BLaER1 (cell line): ENCODE measurements around the gene NUP214.

ENCODE experiments used
- H3K27ac ChIP-seq: shearing (Covaris generic); formaldehyde crosslinking; 2 replicates; pipeline ENCODE4 v1.8.1; 2022
- H3K27me3 ChIP-seq: shearing (Covaris generic); formaldehyde crosslinking; 2 replicates; pipeline ENCODE4 v1.8.1; 2022
- H3K36me3 ChIP-seq: shearing (Covaris generic); formaldehyde crosslinking; 2 replicates; pipeline ENCODE4 v1.8.1; 2022
- H3K4me1 ChIP-seq: shearing (Covaris generic); formaldehyde crosslinking; 2 replicates; pipeline ENCODE4 v1.8.1; 2022
- H3K4me2 ChIP-seq: shearing (Covaris generic); formaldehyde crosslinking; 2 replicates; pipeline ENCODE4 v1.8.1; 2022
- H3K4me3 ChIP-seq: shearing (Covaris generic); formaldehyde crosslinking; 2 replicates; pipeline ENCODE4 v1.8.1; 2022
- H3K9ac ChIP-seq: shearing (Covaris generic); formaldehyde crosslinking; 2 replicates; pipeline ENCODE4 v1.8.1; 2022
- H3K9me3 ChIP-seq: shearing (Covaris generic); formaldehyde crosslinking; 2 replicates; pipeline ENCODE4 v1.8.1; 2022
- H4K20me1 ChIP-seq: shearing (Covaris generic); formaldehyde crosslinking; 2 replicates; pipeline ENCODE4 v1.8.1; 2022
- Cebpa-rat ChIP-seq: shearing (Covaris generic); IDR thresholded peaks from 2 replicates; pipeline ENCODE4 v1.8.1; 2022

NUP214 gene

DNA sequence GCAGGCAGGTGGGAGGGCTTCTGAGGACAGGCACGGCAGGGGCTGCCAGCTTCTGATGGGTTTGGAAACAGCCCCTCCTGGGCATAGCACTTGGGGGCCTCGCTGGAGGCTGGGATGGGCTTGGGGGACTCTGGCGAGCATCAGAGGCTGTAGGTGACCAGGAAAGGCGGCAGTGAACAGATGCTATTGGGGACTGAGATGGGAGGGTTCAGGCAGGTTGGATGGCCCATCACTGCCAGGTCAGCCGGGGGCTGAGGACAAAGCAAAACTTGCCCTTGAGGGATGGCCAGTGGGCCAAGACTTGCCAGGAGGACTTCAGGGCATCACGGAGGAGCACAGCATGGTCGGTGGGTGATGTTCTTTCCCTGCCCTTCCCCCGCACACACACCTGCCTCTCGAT is 22.4 kb upstream of the NUP214 start:
- Histone ChIP-seq H3K9ac (no peak overlapping the region), H3K4me1 (peaks cover 68% of the 10 kb centered on the region), H3K4me2 (peak overlapping the region; percentile 66), H3K36me3 (no peaks in the 10 kb centered on the region), H3K27ac (no peak overlapping the region), H4K20me1 (no peaks in the 10 kb centered on the region), H3K9me3 (no peaks in the 10 kb centered on the region), H3K27me3 (peaks cover 3% of the 10 kb centered on the region), H3K4me3 (no peak overlapping the region)
- TF ChIP-seq Cebpa-rat = no peak

- no peaks in the 10 kb centered on the region for H4K20me1 ChIP-seq
- no peak for TF ChIP-seq Cebpa-rat
- H3K27ac ChIP-seq = no peak overlapping the region
- no peaks in the 10 kb centered on the region for H3K9me3 ChIP-seq
- H3K4me1 ChIP-seq = peaks cover 63% of the 10 kb centered on the region
- H3K27me3 ChIP-seq = no peaks in the 10 kb centered on the region
- H3K4me3 ChIP-seq = no peak overlapping the region
- H3K4me2 ChIP-seq = peak overlapping the region; percentile 66
- no peak overlapping the region for H3K9ac ChIP-seq
- H3K36me3 ChIP-seq = no peaks in the 10 kb centered on the region
These were observed 21.9 kb upstream of the NUP214 start for GRCh38 chr9:131103535-131103934.

- Histone ChIP-seq H3K27me3 (no peaks in the 10 kb centered on the region), H3K27ac (no peak overlapping the region), H3K4me3 (no peak overlapping the region), H4K20me1 (no peaks in the 10 kb centered on the region), H3K4me2 (peak overlapping the region; percentile 66), H3K4me1 (peaks cover 57% of the 10 kb centered on the region), H3K36me3 (no peaks in the 10 kb centered on the region), H3K9ac (no peak overlapping the region), H3K9me3 (no peaks in the 10 kb centered on the region)
- no peak for TF ChIP-seq Cebpa-rat
These were observed 21.2 kb upstream of the NUP214 start for GRCh38 chr9:131104016-131104740.

- no peak overlapping the region for H3K9ac ChIP-seq
- no peak overlapping the region for H3K27ac ChIP-seq
- peaks cover 39% of the 10 kb centered on the region for H3K4me1 ChIP-seq
- no peaks in the 10 kb centered on the region for H3K27me3 ChIP-seq
- H4K20me1 ChIP-seq = no peaks in the 10 kb centered on the region
- H3K36me3 ChIP-seq = no peaks in the 10 kb centered on the region
- no peak for TF ChIP-seq Cebpa-rat
- no peak overlapping the region for H3K4me2 ChIP-seq
- H3K4me3 ChIP-seq = no peak overlapping the region
- no peaks in the 10 kb centered on the region for H3K9me3 ChIP-seq
These were observed 19.4 kb upstream of the NUP214 start for GRCh38 chr9:131105952-131106351.

DNA sequence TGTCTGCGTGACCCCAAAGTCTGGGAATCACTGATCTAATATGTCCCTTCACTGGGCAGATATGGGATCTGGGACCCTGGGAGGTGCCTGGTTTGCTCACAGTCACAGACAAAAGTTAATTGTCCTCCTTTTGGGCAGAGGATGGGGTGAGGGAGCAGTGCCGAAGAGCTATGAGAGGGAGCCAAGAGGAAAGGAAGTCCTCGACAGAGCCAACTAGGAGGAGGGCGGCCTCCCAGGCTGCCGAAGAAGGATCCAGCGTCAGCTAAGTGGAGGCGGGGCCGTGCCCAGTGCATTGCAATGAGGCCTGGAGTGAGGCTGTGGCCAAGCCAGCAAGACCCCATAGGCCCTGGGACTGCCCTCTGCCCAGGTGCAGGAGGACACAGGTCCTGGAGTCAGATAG is 17.6 kb upstream of the NUP214 start:
- Histone ChIP-seq H3K27me3 (no peaks in the 10 kb centered on the region), H3K4me1 (peaks cover 23% of the 10 kb centered on the region), H4K20me1 (no peaks in the 10 kb centered on the region), H3K4me2 (no peak overlapping the region), H3K9me3 (no peaks in the 10 kb centered on the region), H3K36me3 (peaks cover 6% of the 10 kb centered on the region; the same call in 1 of the 2 replicates), H3K4me3 (no peak overlapping the region), H3K27ac (no peak overlapping the region), H3K9ac (no peak overlapping the region)
- no peak for TF ChIP-seq Cebpa-rat

- Histone ChIP-seq H3K27ac (no peak overlapping the region), H3K9me3 (no peaks in the 10 kb centered on the region), H3K4me1 (peaks cover 4% of the 10 kb centered on the region), H3K9ac (no peak overlapping the region), H4K20me1 (no peaks in the 10 kb centered on the region), H3K4me3 (no peak overlapping the region), H3K4me2 (no peak overlapping the region), H3K27me3 (no peaks in the 10 kb centered on the region), H3K36me3 (peaks cover 6% of the 10 kb centered on the region; the same call in 1 of the 2 replicates)
- no peak for TF ChIP-seq Cebpa-rat
These were observed 14.1 kb upstream of the NUP214 start for GRCh38 chr9:131111186-131111853.

DNA sequence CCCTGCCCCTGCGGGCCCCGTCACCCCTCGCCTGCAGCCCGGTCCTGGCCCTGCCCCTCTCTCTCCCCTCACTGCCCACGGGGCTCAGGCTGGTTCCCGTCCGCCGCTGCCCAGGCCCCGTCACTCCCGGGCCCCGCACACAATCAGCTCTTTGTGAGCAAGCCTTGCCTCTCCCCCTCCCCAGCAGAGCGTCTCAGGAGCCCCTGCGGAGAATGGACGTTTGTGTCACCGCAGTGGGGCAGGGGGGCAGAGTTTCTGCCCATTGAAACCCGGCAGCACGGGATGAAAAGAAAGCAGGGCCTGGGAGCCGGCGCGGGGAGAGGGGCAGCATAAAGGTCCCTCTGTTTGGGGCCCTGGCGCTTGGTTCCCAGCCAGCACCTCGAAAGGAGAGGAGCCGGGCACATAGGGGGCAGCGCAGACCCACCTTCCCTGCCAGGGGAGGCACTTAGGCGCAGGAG is 13.5 kb upstream of the NUP214 start:
- peaks cover 6% of the 10 kb centered on the region; the same call in 1 of the 2 replicates for H3K36me3 ChIP-seq
- H3K4me1 ChIP-seq = peaks cover 9% of the 10 kb centered on the region
- no peaks in the 10 kb centered on the region for H3K9me3 ChIP-seq
- no peak overlapping the region for H3K27ac ChIP-seq
- no peak overlapping the region for H3K4me3 ChIP-seq
- no peaks in the 10 kb centered on the region for H4K20me1 ChIP-seq
- no peak overlapping the region for H3K4me2 ChIP-seq
- H3K9ac ChIP-seq = no peak overlapping the region
- no peaks in the 10 kb centered on the region for H3K27me3 ChIP-seq
- TF ChIP-seq Cebpa-rat = no peak

- Histone ChIP-seq H3K9ac (no peak overlapping the region), H3K36me3 (peaks cover 6% of the 10 kb centered on the region; the same call in 1 of the 2 replicates), H3K4me1 (peaks cover 16% of the 10 kb centered on the region), H4K20me1 (no peaks in the 10 kb centered on the region), H3K4me3 (no peak overlapping the region), H3K27me3 (no peaks in the 10 kb centered on the region), H3K27ac (no peak overlapping the region), H3K4me2 (no peak overlapping the region), H3K9me3 (no peaks in the 10 kb centered on the region)
- no peak for TF ChIP-seq Cebpa-rat
These were observed 12.8 kb upstream of the NUP214 start for GRCh38 chr9:131112374-131113154.

DNA sequence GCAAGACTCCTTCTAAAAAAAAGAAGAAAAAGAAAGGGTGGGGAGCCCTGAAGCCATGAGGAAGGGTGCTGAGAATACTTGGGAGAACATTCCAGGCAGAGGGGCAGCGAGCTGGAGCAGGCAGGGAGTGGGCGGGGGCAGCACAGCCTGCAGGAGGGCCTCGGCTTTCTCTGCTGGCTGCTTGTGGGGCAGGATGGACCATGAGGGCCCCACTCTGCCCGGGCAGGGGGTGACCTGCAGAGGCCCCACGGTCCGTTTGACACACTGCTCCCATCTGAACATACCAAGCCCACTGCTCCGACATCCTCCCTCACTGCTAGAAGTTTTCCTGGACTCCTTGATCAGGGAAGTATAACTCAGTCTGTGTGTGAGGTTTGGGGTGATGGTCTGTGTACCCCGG is 11.7 kb upstream of the NUP214 start:
- peak overlapping the region; percentile 41 for H3K27ac ChIP-seq
- H3K36me3 ChIP-seq = peaks cover 6% of the 10 kb centered on the region; the same call in 1 of the 2 replicates
- TF ChIP-seq Cebpa-rat = no peak
- no peak overlapping the region for H3K4me3 ChIP-seq
- H3K9ac ChIP-seq = no peak overlapping the region
- H4K20me1 ChIP-seq = no peaks in the 10 kb centered on the region
- no peaks in the 10 kb centered on the region for H3K27me3 ChIP-seq
- no peaks in the 10 kb centered on the region for H3K9me3 ChIP-seq
- no peak overlapping the region for H3K4me2 ChIP-seq
- H3K4me1 ChIP-seq = peaks cover 25% of the 10 kb centered on the region
